KMS-11 (cell line): Measurements from ENCODE around the gene CDC25C.

Source experiments
- H2AFZ ChIP-seq: fragments of 200-600 bp; sonication (generic); 2 replicates; pipeline ENCODE4 v1.6.1; 2016; ENCODE audit warnings: antibody characterized with exemption, mixed run types, low read depth
- H3K27ac ChIP-seq: fragments of 200-600 bp; sonication (generic); 2 replicates; pipeline ENCODE4 v1.6.1; 2016; ENCODE audit warnings: mild to moderate bottlenecking, mixed run types
- H3K27me3 ChIP-seq: fragments of 200-600 bp; sonication (generic); 2 replicates; pipeline ENCODE4 v1.6.1; 2017; ENCODE audit warnings: mild to moderate bottlenecking, low read depth, mixed run types, moderate library complexity; ENCODE audit not compliant: insufficient read depth
- H3K36me3 ChIP-seq: fragments of 200-600 bp; sonication (generic); 2 replicates; pipeline ENCODE4 v1.6.1; 2017; ENCODE audit warnings: mild to moderate bottlenecking, mixed run types; ENCODE audit not compliant: insufficient read depth
- H3K4me1 ChIP-seq: fragments of 200-600 bp; sonication (generic); 2 replicates; pipeline ENCODE4 v1.6.1; 2016; ENCODE audit warnings: mild to moderate bottlenecking, low read depth, mixed run types; ENCODE audit not compliant: poor library complexity, severe bottlenecking
- H3K4me2 ChIP-seq: fragments of 200-600 bp; sonication (generic); 2 replicates; pipeline ENCODE4 v1.7.0; 2016; ENCODE audit warnings: mild to moderate bottlenecking, mixed run types
- H3K4me3 ChIP-seq: fragments of 200-600 bp; sonication (generic); IDR thresholded peaks from 2 replicates; pipeline ENCODE4 v1.6.1; 2017; ENCODE audit warnings: low read depth, low read length, mixed read lengths; ENCODE audit not compliant: insufficient read depth
- H3K79me2 ChIP-seq: fragments of 200-600 bp; sonication (generic); 2 replicates; pipeline ENCODE4 v1.6.1; 2016; ENCODE audit warnings: low read depth, mixed run types; ENCODE audit not compliant: insufficient read depth
- H3K9ac ChIP-seq: fragments of 200-600 bp; sonication (generic); 2 replicates; pipeline ENCODE4 v1.6.1; 2016; ENCODE audit warnings: mild to moderate bottlenecking, mixed run types
- H4K20me1 ChIP-seq: fragments of 200-600 bp; sonication (generic); 2 replicates; pipeline ENCODE4 v1.6.1; 2016; ENCODE audit warnings: mild to moderate bottlenecking, mixed run types; ENCODE audit not compliant: insufficient read depth
- TF ChIP-seq, protein P1 (sequence below): fragments of 200-600 bp; sonication (generic); conservative IDR thresholded peaks from 2 replicates; pipeline ENCODE4 v1.6.1; 2017; ENCODE audit warnings: low read depth, mild to moderate bottlenecking, antibody characterized with exemption, low read length, moderate library complexity, mixed read lengths

Gene CDC25C

DNA sequence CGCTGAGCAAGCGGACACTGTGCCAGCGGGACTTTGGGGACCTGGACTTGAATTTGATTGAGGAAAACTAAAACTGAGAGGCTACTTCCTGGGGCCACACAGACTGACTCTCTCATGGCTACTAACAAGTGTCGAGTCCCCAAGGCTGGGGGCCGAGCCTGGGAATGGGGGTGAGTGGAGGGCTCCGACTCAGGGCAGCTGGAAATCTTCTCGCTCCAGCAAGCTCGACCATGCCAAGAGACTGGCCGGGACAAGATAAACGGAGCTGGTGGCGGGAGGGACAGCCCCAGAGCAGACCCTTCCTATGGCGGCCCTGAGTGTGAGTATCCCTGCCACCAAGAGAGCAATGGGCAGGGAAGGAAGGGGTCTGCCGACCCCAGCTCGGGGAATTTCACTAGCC is 15.3 kb upstream of the CDC25C start:
- Histone ChIP-seq H3K9ac (no peak overlapping the region), H3K4me3 (no peak overlapping the region), H3K4me2 (no peak overlapping the region), H4K20me1 (no peaks in the 10 kb centered on the region), H3K27me3 (no peaks in the 10 kb centered on the region), H3K36me3 (peaks cover 5% of the 10 kb centered on the region; the same call in 1 of the 2 replicates), H3K79me2 (no peaks in the 10 kb centered on the region), H3K4me1 (no peaks in the 10 kb centered on the region), H3K27ac (no peak overlapping the region), H2AFZ (no peak overlapping the region)
- TF ChIP-seq, protein P1, sequence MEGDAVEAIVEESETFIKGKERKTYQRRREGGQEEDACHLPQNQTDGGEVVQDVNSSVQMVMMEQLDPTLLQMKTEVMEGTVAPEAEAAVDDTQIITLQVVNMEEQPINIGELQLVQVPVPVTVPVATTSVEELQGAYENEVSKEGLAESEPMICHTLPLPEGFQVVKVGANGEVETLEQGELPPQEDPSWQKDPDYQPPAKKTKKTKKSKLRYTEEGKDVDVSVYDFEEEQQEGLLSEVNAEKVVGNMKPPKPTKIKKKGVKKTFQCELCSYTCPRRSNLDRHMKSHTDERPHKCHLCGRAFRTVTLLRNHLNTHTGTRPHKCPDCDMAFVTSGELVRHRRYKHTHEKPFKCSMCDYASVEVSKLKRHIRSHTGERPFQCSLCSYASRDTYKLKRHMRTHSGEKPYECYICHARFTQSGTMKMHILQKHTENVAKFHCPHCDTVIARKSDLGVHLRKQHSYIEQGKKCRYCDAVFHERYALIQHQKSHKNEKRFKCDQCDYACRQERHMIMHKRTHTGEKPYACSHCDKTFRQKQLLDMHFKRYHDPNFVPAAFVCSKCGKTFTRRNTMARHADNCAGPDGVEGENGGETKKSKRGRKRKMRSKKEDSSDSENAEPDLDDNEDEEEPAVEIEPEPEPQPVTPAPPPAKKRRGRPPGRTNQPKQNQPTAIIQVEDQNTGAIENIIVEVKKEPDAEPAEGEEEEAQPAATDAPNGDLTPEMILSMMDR: no peak

DNA sequence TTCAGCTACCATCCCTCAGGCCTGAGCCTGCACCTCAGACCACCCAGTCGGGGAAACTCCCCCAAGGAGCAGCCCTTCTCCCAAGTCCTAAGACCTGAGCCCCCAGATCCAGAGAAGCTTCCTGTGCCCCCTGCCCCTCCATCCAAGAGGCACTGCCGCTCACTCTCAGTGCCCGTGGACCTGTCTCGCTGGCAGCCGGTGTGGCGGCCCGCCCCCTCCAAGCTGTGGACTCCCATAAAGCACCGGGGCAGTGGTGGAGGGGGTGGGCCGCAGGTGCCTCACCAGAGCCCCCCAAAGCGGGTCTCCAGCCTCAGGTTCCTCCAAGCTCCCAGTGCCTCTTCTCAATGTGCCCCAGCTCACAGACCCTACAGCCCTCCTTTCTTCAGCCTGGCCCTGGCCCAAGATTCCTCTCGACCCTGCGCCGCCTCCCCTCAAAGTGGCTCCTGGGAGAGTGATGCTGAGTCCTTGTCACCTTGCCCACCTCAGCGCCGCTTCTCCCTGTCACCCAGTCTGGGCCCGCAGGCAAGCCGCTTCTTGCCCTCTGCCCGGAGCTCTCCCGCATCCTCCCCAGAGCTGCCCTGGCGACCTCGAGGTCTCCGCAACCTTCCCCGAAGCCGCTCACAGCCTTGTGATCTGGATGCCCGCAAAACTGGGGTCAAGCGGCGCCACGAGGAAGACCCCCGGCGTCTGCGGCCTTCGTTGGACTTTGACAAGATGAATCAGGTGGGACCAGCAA is 13.5 kb upstream of the CDC25C start:
- Histone ChIP-seq H3K4me3 (no peak overlapping the region), H2AFZ (no peak overlapping the region), H3K9ac (no peak overlapping the region), H3K27ac (no peak overlapping the region), H3K4me2 (no peak overlapping the region), H4K20me1 (no peaks in the 10 kb centered on the region), H3K27me3 (no peaks in the 10 kb centered on the region), H3K4me1 (peaks cover 8% of the 10 kb centered on the region), H3K79me2 (peaks cover 14% of the 10 kb centered on the region; the same call in 1 of the 2 replicates), H3K36me3 (peaks cover 5% of the 10 kb centered on the region; the same call in 1 of the 2 replicates)
- TF ChIP-seq, protein P1: no peak

DNA sequence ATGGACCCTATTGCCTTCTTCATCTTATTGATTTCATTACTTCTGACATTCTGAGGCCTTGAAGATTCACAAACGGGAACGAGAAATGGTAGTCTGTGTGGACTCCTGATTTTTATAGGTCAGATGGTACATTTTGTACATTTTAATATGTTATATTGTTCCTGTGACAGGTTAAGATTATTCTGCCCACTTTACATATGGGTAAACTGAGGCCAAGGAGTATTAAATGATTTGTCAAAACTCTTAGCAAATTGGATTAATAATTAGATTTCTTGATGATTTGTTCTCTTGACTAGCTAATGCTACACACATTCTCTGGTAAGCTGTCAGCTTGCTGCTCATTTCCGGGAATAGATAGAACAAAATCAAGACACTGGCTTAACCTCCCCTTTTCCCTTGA is 8.4 kb upstream of the CDC25C start:
- Histone ChIP-seq H3K79me2 (peaks cover 30% of the 10 kb centered on the region), H3K27ac (no peak overlapping the region), H2AFZ (no peak overlapping the region), H3K4me3 (no peak overlapping the region), H4K20me1 (0 out of 2 replicates have a peak, but pooled peaks cover 2% of the 10 kb centered on the region), H3K4me2 (peak overlapping the region; percentile 97; the same call in 1 of the 2 replicates), H3K4me1 (peaks cover 31% of the 10 kb centered on the region), H3K36me3 (no peaks in the 10 kb centered on the region), H3K27me3 (no peaks in the 10 kb centered on the region), H3K9ac (no peak overlapping the region; the same call in 1 of the 2 replicates)
- TF ChIP-seq, protein P1: no peak

DNA sequence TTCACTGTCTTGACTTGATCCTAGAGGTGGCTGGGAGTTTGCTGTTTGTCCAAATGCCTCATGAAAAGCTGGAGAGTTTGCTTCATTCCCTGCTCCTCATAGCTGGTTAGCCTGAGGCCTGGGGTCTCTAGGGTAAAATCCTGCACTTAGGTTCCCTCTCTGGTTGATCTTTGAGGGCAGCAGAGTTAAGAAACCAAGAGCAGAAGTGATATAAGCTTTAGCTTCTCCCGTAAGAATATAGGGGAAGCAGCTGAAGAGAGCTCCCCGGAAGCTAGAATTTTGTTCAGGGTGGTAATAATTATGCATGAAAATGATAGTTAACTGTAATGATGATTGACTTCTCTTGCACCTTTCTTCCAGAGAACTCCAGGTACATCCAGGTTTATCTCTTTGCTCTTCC is 7.9 kb upstream of the CDC25C start:
- Histone ChIP-seq H3K27me3 (no peaks in the 10 kb centered on the region), H3K79me2 (peaks cover 30% of the 10 kb centered on the region), H3K36me3 (no peaks in the 10 kb centered on the region), H2AFZ (no peak overlapping the region), H3K4me3 (no peak overlapping the region), H4K20me1 (0 out of 2 replicates have a peak, but pooled peaks cover 2% of the 10 kb centered on the region), H3K27ac (peak overlapping the region; percentile 92; the same call in 1 of the 2 replicates), H3K9ac (peak overlapping the region; percentile 98; the same call in 1 of the 2 replicates), H3K4me1 (peaks cover 31% of the 10 kb centered on the region), H3K4me2 (peak overlapping the region; percentile 97)
- TF ChIP-seq, protein P1: no peak
